Measurements from ENCODE around the gene HIGD1B. TPM values are rescaled to one million over a fixed set of nuclear protein-coding genes. Genes with fewer than 3 reads are reported as not detected.

Gene HIGD1B
- total RNA-seq, 2 donors from 2014 or later: 19.0 TPM; not detected in 1

DNA sequence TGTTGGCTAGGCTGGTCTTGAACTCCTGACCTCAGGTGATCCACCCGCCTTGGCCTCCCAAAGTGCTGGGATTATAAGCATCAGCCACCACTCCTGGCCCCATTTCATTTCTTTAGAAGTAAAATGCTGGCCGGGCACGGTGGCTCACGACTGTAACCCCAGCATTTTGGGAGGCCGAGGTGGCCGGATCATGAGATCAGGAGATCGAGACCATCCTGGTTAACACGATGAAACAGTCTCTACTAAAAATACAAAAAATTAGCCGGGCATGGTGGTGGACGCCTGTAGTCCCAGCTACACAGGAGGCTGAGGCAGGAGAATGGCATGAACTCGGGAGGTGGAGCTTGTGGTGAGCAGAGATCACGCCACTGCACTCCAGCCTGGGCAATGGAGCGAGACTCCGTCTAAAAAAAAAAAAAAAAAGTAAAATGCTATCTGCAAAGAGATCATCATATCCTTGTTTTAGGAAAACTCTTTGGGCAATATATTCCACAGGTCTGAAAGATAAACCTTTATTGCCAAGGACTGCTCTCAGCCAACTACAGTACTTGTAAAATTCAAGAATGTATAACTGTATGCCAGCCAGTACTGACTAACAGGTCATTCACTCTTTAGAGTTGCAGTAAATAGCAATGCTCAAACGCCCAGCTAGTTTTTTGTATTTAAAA lies 21.4 kb upstream of the HIGD1B start:
- Histone ChIP-seq H3K9me3 (no peaks in the 10 kb centered on the region), H3K4me1 (peaks cover 0 to 19% of the 10 kb centered on the region in 2 donors), H3K4me3 (no peak overlapping the region), H3K36me3 (no peaks in the 10 kb centered on the region), H3K27me3 (no peaks in the 10 kb centered on the region), H3K27ac (peak overlapping the region; percentile 90 to 94)
- TF ChIP-seq, protein P1, sequence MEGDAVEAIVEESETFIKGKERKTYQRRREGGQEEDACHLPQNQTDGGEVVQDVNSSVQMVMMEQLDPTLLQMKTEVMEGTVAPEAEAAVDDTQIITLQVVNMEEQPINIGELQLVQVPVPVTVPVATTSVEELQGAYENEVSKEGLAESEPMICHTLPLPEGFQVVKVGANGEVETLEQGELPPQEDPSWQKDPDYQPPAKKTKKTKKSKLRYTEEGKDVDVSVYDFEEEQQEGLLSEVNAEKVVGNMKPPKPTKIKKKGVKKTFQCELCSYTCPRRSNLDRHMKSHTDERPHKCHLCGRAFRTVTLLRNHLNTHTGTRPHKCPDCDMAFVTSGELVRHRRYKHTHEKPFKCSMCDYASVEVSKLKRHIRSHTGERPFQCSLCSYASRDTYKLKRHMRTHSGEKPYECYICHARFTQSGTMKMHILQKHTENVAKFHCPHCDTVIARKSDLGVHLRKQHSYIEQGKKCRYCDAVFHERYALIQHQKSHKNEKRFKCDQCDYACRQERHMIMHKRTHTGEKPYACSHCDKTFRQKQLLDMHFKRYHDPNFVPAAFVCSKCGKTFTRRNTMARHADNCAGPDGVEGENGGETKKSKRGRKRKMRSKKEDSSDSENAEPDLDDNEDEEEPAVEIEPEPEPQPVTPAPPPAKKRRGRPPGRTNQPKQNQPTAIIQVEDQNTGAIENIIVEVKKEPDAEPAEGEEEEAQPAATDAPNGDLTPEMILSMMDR (IDR thresholded peaks at IDR 0.05): no peak
- no peak for DNase-seq (ENCODE audit: low spot score)

- H3K36me3 ChIP-seq: no peaks in the 10 kb centered on the region
- DNase-seq (ENCODE audit: low spot score): no peak
- H3K27ac ChIP-seq: peak overlapping the region; percentile 90 to 94
- H3K4me1 ChIP-seq: peaks cover 0 to 20% of the 10 kb centered on the region in 2 donors
- TF ChIP-seq, protein P1 (IDR thresholded peaks at IDR 0.05): no peak
- no peaks in the 10 kb centered on the region for H3K9me3 ChIP-seq
- no peaks in the 10 kb centered on the region for H3K27me3 ChIP-seq
- H3K4me3 ChIP-seq: peak overlapping the region; percentile 75 to 87
These were observed 19.8 kb upstream of the HIGD1B start for GRCh38 chr17:44827863-44828262.

DNA sequence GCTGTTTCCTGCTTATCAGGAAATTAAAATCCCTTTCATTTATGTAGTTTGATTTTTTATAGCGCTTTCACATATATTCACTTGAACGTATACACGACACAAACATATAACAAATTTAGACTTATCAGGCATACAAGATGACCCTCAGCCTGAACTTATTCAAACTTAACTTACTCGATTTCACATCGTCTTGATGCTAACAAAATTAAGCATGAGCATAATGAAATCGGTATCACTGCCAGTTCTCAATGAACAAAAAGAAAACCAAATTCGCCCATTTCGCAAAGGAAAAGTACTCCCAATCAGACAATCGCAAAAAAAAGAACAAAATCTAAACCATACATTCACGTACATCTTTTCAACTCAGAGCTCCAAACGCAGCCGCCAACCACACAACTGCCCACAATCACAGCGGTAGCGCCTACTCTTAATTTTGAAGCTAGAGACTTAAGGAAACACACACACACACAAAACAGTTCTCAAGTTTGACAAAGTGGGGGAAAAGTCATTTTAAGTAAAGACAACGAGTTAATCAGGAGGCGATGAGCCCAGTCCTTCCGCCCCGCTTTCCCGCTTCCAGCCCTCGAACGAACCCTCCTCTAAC lies 18.7 kb upstream of the HIGD1B start:
- peak overlapping the region; percentile 90 to 94 for H3K27ac ChIP-seq
- TF ChIP-seq, protein P1 (IDR thresholded peaks at IDR 0.05): no peak
- no peak for DNase-seq (ENCODE audit: low spot score)
- no peaks in the 10 kb centered on the region for H3K36me3 ChIP-seq
- no peaks in the 10 kb centered on the region for H3K9me3 ChIP-seq
- H3K4me3 ChIP-seq: peak overlapping the region; percentile 75 to 87
- no peaks in the 10 kb centered on the region for H3K27me3 ChIP-seq
- H3K4me1 ChIP-seq: peaks cover 0 to 20% of the 10 kb centered on the region in 2 donors

DNA sequence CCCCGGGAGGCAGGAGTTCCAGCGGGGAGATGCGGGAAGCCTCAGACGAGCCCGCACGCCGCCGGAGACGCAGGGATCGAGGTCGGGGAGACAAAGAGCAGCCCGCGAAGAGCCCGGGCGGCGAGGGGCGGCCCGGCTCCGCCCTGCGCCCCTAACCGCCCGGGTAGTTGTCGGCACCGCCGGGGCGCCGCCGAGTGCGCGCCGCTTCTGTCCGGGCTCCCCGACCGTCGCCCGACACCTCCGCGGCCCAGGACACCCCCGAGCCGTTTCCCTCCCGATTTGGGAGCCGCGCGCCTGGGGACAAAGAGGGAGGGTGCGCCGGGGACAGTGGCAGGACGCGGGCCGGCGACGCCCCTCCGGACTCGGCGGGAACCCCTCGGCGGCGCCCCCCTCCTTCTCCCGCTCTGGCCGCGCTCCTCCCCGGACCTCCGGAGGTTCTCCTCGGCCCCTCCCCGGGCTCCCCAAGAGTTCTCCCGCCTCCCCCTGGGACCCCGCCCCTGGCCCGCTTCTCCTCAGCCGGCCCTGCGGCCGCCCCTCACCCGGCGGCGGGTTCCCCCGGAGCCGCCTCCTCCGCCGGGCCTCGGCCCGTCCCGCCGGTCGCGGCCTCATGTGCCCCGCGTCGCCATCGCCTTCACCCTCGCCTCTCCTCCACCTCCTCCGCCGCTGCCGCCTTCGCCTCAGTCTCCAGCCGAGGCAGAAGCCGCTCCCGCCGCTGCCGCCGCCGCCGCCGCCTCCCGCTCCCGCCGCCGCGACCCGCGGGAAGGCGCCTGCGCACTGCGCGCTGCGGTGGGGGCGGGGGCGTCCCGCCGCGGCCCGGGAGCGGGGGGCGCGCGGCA lies 17.9 kb upstream of the HIGD1B start, which contains the start of gene GJC1:
TSS of gene GJC1 (minus strand) at position 765 of the 836 bp plus-strand sequence. CDS start 24,470 bp downstream, outside the sequence.
- Histone ChIP-seq H3K27ac (peak within 1 kb of the TSS; percentile 90 to 94), H3K27me3 (no peaks in the 10 kb centered on the region), H3K9me3 (no peaks in the 10 kb centered on the region), H3K4me3 (peak within 1 kb of the TSS; percentile 75 to 87), H3K36me3 (no peaks in the 10 kb centered on the region), H3K4me1 (peaks cover 0 to 20% of the 10 kb centered on the region in 2 donors)
- DNase-seq (ENCODE audit: low spot score): no peak
- TF ChIP-seq, protein P1 (IDR thresholded peaks at IDR 0.05): no peak

DNA sequence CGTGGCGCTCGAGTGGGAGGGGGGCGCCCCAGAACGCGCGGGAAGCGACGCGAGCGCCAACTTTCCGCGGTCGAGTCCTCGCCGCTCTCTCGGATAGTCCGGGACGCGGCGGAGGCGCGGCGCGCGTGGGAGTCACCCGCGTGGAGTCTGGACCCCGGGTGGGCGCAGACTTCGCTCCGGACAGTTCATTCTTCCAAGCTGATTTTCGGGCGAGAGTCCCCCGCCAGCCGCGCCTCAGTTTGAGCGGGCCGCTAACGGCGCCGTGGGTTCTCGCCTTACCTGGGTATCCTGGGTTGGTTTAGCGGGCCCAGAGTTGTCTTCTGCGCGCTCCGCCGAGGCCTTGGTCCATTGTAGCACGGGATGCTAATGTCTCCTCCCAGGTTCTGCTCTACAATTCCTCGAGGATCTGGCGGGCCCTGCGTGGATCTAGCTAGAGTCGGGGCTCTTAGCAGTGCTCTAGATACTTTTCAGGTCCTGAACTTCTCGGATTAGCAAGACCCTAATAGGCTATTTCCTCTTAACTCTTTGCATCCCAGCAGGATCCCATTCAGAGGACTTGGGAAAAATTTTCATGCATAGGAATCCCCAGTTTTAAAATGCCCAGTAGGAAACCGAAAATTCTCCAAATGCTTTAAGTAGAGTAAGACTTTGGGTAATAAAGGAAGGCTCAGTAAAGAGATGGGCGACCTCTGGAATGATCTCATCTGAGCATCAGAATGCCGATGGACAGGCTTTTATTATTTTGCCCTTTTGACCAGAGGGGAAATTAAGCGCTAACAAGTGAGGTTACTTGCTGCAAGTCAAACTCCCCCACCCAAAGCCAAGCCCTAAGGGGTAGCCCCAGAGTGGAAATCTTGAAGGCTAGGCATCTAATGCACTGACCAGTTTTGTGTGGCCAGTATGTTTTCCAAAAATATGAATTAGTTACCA lies 17.1 kb upstream of the HIGD1B start:
- Histone ChIP-seq H3K27me3 (no peaks in the 10 kb centered on the region), H3K4me3 (peak overlapping the region; percentile 75 to 87), H3K27ac (peak overlapping the region; percentile 90 to 94), H3K4me1 (peaks cover 0 to 20% of the 10 kb centered on the region in 2 donors), H3K9me3 (no peaks in the 10 kb centered on the region), H3K36me3 (no peaks in the 10 kb centered on the region)
- DNase-seq (ENCODE audit: low spot score): no peak
- TF ChIP-seq, protein P1 (IDR thresholded peaks at IDR 0.05): no peak
